Retina (tissue), 1 donor: ENCODE data around the gene HPSE2.
"Not testable (repeated sequence)": the region's sequence is repeated elsewhere in the genome, so short reads cannot be mapped to it uniquely, and the experiment has no call there.

Experiments
- DNase-seq: peaks from one replicate; pipeline ENCODE4 v3.0.0-alpha.2; 2016

Gene HPSE2

DNA sequence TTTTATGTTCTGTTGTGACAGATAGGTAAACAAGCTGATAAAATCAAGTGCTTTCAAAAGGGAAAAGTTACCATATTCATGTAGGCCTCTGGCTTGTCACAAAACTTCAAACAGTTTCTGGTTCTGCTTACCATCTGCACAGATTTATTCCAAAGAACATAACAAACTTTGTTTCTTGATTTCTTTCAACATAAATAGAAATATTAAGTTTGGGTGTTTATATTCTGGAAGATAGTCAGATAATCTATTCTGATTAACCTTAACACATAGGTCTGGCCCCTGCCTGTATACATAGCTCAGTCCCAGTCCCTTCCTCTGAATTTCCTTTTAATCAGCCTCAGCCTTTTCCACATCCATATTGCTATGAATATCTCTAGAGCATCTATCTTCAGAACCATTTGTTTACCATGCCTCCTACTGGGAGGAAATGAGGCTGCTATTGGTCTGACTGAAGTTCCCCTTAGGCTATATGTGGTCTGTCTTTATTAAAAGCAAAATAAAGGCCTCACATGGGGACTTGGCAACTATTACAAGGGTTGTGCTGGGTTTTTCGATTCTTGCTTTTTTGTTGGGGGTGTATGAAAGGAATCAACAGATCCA is 319.0 kb downstream of the HPSE2 start:
- DNase-seq, result no peak

DNA sequence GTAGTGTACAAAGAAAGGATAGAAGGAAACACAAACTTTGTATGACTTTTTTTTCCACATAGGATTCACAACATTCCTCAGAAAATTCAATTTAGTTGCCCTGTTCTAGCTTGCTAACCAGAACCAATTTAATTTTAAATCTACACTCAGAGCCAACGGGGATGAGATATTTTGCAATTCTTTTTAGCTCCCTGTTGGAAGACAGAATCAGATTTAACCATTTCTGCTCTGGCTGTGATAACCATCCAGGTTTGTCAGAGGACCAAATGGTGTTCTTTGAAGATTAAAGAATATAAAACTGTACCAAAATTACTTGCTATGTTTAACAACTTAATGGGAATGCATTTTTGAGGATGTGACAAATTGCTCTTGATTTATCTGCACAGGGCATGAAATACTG is 319.7 kb downstream of the HPSE2 start:
- no peak for DNase-seq

DNA sequence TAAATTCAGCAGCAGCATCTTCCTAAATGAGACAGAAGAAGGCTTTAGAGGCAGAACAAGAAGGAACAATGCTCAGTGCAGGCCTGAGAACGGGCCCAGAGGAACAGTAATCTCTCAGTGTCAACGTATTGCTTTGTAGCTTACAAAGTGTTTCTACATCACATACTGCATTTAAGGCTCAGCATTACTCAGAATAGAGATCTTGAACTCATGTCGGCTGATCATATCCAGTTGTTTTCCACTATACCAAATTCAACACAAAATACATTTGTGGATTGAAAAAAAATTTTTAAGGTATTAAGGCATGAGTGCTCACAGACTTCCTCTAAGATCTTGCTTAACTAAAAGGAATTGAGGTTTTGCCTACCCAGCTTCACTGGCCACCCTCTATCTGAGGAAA is 325.1 kb downstream of the HPSE2 start:
- DNase-seq, result no peak

DNA sequence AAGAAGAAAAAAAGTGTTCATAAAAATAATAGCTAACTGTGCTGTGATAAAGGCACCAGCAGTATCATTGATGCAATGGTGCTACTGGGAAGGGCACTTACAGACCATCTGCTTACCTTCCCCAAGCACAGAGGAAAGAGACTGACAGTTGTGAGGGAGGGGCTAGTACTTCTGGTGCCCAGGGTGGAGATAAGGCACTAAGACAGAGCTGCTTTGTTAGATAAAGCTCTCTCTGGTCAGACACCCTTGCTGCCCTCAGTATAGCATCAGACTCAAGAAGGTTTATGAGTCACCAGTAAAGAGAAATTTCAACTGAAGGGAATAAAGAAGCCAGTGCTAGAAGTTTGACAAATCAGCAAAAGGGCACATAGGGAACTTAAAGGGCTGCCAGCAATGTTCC is 325.6 kb downstream of the HPSE2 start:
- no peak for DNase-seq

DNA sequence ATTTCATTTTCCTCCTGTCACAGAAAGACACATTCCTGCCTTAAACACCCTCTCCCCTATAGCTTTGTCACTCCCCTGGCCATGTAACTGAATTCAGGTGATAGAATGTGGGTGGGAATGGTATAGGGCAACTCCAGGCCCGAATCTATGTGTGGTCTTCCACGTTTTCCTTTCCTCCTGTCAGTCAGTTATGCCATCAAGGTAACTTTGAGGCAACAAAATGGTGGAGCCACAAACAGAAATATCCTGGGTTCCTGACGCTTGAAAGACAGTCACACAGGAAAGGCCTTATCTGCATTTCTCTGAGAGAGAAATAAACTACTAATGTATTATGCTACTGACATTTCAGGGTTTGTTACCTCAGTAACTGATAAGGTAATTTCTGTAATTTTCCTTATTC is 326.8 kb downstream of the HPSE2 start:
- no peak for DNase-seq

DNA sequence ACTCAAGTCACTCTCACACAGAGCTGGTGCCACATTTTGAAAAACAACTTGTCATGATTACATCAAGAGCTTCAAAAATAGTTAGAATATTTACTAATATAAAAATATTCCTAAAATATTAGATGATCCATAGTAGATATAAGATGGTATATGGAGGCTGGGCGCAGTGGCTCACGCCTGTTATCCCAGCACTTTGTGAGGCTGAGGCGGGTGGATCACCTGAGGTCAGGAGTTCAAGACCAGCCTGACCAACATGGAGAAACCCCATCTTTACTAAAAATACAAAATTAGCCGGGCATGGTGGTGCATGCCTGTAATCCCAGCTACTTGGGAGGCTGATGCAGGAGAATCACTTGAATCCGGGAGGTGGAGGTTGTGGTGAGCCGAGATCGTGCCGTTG is 327.4 kb downstream of the HPSE2 start:
- not testable (repeated sequence) for DNase-seq

DNA sequence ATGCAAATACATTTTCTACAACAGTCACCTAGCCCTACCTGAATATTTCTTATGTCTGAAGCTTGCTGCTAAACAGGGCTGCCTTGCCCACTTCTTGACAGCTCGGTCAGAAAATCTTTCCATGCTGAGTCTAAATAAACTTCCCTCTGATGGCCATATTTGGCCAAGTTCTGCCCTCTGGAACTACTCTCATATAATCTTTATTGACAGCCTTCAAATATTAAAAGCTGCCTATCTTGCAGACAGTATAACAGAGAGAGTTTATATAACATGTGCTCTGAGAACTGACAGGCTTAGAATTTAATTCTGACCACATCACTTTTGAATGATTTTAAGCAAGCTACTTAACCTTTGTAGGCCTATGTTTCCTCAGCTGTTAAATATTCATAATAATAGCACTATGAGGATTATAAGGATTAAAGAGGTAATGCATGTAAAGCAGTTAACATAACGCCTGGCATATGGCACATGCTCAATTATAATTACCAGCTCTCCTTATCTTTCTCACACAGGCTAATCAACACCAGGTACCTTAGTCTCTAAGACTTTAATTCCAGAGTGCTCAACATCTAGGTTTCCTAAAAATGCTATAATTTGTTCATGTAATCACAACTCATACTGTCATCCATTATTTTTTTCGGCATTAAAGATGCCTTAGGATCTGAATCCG is 334.1 kb downstream of the HPSE2 start:
- DNase-seq, result no peak

DNA sequence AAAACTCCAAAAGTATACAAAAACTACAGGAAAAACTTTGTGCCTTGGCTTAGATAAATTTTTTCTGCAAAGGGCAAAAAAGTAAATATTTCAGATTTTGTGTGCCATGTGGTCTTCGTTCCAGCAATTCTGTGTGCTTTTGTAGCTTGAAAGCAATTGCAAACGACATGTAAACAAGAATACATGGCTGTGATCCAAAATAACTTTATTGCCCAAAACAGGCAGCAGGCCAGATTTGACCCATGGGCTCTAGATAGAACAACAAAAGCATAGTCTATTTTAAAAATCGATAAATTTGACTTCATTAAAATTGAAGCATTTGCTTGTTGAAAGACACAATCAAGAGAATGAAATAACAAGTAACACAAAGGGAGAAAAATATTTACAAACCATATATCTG is 336.6 kb downstream of the HPSE2 start:
- no peak for DNase-seq

DNA sequence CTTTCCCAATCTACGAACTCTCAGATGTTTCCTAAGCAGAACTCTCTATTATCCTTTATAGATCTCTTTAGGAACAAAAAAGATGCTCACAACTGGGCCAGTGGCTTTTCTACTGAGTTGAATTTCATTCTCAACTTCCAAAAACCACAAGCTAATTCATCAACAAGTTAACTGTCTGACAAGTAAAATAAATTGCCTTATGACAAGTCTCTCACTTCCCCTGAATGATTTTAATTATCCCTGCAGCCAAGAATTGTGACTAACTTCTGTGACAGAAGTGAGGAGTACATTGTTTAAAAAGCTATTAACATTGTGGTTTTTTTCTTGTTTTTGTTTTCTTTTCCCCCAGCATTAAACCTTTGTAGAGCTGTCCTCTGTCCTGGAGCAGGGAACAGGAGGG is 343.1 kb downstream of the HPSE2 start:
- DNase-seq, result no peak

DNA sequence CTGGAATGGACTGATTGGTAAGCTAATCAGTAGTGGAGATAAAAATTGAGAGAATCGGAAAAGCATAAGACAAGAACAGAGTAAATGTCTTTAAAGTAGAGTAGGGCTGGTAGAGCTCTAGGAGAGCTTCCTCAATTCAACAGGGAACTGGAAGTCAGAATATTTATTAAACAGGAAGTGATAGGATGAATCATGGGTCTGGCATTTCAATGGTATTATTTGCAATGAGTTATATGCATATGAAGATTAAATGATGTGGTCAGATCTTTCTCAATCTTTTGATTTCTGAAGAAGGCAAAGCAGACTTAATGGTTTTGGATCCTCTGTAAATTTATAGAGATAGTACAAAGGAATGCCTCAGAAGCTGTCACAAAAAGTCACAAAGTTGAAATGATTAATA is 349.0 kb downstream of the HPSE2 start:
- DNase-seq, result no peak

DNA sequence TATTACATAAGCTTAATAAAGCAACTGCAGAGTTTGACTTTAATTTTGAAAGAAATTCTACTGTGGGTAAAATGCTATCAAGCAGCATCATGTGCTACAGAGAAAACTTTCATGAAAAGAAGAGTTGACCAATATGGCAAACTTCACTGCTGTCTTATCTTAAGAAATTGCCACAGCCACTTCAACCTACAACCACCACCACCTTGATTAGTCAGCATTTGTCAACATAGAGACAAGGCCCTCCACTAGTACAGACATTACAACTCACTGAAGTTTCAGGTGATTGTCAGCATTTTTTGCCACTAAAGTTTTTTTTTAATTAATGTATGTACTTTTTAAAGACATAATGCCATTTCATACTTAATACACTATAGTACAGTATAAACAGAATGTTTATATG is 350.3 kb downstream of the HPSE2 start:
- no peak for DNase-seq

DNA sequence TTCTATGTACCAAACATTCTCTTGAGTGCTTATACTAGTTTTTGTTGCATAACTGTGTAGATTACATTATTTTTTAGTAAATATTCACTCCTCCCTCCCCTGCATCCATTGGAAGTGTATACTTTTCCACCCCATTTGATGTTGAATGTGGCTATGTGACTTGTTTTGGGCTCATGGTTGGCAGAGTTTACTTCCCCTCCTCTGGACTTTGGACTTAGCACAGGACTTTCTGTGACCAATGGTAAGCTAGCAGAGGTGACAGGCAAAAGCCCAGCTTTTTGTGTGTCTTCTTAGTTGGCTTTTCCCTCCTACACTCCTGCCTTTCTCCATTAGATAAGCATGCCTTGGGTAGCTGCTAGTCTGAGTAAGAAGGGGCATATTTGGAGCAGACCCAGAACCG is 353.9 kb downstream of the HPSE2 start:
- no peak for DNase-seq

DNA sequence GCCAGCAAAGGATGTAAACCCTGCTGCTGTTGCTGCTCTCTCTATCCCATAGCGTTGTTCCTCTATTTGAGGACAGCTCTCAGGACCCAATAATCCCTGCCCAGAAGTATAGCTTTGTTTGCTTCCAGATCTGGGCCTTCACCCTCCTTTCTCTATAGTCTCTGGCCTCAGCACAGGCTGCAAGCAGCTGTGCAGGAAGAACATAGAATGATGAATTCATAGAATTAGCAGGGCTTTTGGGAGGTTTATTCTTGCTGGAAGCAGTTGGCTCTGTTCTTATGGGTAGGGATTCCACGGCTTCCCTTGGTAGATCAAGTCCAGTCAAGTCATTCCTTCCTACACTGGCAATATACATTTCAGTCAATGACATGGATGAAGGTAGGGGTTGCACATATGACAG is 354.7 kb downstream of the HPSE2 start:
- no peak for DNase-seq

DNA sequence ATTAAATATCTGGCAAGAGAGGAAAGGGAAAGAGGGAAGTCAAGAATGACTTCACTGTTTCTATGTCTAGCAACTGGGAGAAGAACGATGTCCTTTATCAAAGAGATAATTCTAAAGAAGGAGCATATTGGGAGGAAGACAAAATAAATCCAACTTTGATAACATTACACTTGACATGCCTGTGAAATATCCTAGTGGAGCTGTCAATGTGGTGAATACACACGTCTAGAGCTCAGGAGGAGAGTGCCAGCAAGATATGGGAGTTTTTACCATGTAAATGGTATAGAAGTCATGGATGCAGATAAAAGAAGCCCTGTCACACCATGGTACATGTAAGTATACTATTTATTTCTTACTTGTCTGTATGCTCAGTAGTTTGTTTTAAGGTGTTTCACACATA is 356.7 kb downstream of the HPSE2 start:
- no peak for DNase-seq

DNA sequence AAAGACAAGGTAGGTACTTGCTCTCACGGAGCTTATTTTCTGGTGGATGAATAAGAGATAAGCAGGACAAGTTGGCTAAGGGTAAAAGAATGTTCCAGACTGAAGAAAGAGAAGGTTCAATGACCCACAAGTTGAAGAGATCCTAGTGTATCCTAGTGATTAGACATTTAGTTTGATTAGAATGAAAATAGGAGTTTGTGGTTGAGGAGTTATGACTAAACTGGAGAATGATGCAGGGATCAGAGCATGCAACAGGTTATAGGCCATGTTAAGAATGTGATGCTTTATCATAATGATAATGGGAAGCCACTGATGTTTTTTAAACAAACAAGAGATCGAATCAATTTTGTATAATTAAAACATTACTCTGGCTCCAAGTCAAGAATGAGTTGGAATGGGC is 357.2 kb downstream of the HPSE2 start:
- DNase-seq, result no peak

DNA sequence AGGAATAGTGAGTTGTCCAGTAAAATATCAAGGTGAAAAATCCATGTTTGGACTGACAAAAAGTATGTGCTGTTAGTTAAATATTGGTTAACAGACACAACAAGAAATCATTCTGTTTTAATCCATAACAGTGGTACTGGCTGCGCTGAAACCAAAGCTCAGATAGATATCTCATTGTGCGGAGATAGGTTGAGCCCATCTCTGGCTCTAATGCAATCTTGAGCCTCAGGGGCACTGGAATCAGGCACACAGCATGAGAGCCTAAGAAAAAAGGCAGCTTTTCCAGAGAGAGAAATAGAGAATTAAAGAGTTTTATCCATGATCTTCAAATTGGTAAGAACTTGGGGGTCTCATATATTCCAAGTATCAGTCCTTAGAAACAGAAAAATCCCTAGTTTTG is 373.7 kb downstream of the HPSE2 start:
- no peak for DNase-seq

DNA sequence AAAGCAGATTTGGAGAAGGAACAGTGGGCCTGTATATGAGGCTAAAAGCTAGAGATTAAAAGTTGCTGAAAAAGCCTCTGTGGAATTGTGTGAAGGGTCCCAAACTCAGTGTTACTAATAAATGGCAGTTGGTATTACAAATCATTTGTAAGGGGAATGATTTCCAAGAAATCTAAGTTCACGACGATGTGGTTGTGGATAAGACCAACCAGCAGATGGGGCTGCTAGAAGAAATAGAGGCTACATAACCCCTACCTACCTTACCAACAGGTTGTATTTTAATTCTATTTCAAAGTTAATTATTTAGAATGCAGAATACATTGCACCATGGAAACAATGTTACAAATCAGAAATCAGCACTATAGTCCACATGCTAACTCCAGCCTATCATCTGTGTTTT is 377.1 kb downstream of the HPSE2 start:
- no peak for DNase-seq

DNA sequence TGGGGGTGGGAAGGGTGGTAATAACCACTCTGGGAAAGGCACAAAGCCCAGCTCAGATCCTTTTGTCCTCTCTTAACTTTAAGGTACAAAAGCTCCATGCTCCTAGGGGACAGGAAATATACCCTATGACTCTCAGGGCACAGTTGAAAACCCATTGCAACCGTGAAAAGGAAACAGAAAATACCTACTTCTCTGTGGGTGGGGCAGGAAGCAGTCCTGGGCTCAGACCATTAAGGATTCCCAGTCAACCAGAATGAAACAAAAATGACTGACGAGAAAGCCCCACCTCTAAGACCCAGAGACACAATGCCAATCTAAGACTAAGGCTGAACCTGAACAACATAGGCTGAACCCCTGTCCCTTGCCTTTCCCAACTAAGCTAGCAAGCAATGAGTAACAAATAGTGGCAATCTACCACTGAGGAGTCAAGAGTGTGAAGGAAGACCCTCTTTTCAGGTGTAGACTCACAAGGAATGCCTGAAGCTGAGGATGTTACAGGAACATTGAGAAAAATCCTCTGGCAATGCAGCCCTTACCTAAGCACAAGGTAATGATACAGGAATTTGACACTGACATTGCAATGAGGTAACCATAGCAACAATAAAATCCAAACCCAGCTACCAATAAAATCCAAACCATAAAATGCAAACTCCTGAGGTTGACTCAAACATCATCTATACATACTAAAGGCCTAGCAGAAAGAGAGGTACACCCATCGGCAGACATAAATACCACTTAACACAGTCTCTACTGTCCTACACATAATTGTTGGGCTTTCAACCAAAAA is 380.1 kb downstream of the HPSE2 start:
- no peak for DNase-seq

DNA sequence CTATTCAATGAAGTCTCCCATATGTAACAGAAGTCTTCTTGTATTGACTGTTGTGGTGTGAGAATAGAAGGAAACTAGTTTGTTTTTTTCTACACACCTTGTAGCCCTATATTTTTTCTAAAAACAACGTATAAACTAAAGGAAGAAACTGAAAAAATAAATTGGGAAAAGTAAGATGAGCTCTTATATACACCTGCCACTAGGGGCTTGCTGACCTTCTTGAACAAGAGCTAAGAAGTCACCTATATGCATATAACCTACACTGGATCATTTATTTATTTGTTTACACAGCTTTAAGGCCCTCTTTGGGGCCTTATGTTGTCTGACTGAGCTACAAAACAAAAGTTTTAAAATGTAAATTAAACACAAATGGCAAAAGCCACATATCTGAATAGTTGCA is 383.0 kb downstream of the HPSE2 start:
- DNase-seq, result no peak

DNA sequence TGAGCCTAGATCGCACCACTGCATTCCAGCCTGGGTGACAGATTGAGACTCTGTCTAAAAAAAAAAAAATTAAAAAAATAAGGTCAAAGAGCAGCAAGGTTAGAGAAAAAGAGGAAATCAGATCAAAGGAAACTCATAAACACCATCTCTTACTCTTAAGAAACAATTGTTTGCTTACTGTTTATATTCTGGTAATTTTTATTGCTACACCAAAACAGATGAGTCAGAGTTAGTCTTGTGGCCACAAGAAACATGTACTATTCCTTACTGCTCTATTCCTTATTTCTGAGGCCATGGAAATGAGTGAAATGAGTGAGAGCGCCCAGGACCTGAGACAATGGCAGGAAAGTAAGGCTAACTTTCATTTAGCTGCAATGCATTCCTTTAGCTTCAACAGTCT is 387.3 kb downstream of the HPSE2 start:
- DNase-seq, result no peak

DNA sequence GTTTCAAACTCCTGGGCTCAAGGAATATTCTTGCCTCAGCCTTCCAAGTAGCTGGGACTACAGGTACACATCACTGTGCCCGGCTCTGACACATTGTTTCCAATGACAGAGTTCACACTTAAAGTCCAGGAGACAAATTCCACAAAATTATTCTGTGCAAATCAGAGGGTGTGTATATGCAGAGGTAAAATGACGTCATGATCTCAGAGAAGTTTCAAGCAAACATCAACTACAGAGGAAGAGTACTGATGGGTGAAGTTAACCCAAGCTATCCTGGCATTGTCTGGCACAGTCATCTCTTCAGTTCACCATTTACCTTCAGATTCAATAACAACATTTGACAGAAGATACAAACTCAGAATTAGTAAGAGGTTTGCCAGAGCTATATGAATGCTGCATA is 388.9 kb downstream of the HPSE2 start:
- DNase-seq, result no peak

DNA sequence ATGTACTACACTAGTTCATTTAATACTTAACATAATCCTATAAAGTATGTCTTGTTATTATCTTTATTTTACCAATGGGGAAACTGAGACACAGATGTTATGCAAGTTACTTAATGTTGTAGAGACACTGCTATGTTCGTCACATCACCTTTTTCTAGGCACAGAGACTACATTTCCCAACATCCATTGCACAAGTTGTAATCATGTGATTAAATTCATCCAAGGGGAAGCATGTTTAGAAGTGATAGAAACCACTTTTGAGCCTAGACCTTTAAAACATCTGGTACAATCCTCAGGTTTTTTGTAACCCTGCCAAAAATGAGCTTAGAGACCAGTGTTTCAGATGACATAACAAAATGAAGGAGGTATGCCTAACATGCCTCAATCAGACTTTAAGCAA is 402.1 kb downstream of the HPSE2 start:
- DNase-seq, result no peak

DNA sequence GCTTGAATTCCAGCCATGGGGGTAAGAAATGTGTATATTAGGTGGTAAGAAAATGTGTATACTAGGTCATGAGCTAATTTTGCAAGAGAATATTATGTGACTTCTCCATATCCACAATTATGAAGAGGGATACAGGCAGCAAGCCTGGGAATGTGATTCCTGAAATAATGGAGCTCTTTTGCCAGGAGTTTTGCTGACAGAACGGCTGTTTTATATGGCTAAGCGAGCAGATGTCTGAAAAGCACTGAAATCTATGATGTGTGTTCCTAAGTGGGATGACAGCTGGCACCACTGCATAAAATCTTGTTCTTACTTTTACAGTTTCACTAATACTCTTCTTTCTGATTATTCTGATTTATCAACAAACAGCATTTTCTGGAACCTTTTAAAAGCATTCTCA is 402.9 kb downstream of the HPSE2 start:
- DNase-seq, result no peak

DNA sequence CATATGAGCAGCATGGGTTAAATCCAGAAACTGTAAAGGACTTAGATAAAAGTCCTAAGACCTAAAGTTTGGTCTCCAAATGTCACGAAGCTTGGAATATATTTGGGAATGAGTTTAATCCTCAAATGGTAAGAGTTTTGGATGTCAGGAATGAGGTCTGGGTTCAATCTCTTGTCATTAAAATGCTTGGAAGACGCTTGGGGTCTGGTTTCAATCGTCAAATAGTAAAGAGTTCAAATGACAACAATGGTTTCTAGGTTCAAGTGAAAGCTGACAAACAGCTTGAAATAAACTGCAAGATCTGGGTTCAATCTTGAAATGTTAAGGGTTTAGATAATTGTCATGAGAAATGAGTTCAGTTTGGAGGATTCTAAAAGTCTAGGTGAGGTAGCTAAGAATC is 403.5 kb downstream of the HPSE2 start:
- DNase-seq, result no peak

DNA sequence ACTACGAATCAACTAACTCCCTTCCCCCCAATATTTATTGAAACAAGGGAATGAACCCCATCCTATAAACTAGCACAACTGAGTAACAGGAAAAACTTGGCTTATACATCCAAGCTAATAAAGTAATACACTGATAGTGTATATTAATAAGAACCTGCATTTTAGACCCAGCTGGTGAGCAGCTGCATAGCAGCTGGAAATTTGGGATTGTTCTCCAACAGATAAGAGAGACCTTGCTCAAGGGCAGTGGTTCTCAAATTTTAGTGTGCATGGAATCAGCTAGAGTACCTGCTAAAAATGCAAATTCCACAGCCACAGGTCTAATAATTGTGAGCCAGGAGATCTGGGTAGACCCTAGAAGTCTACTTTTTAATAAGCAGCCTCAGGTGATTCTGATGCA is 404.3 kb downstream of the HPSE2 start:
- no peak for DNase-seq
